Suprapubic skin (tissue), 3 donors: Measurements from ENCODE around the gene SCAMP4.

Experiments
- POLR2A ChIP-seq, 2 donors: fragments of 450-650 bp; IDR thresholded peaks; one replicate each; pipeline ENCODE4 v1.6.1; 2017; ENCODE audit warnings: antibody characterized with exemption in 2 of 2, mild to moderate bottlenecking in 2 of 2, moderate library complexity in 2 of 2
- TF ChIP-seq, protein P1 (sequence below), 2 donors: fragments of 200-600 bp in 1 of 2; fragments of 450-650 bp in 1 of 2; sonication (generic) in 1 of 2; IDR thresholded peaks; one replicate each; pipeline ENCODE4 v1.5.1; 2016 to 2019; ENCODE audit warnings: antibody characterized with exemption in 2 of 2, mild to moderate bottlenecking in 1 of 2, moderate library complexity in 1 of 2

GRCh38 chr19:1918975-1919374 lies 13.8 kb downstream of the SCAMP4 start:
- TF ChIP-seq, protein P1, sequence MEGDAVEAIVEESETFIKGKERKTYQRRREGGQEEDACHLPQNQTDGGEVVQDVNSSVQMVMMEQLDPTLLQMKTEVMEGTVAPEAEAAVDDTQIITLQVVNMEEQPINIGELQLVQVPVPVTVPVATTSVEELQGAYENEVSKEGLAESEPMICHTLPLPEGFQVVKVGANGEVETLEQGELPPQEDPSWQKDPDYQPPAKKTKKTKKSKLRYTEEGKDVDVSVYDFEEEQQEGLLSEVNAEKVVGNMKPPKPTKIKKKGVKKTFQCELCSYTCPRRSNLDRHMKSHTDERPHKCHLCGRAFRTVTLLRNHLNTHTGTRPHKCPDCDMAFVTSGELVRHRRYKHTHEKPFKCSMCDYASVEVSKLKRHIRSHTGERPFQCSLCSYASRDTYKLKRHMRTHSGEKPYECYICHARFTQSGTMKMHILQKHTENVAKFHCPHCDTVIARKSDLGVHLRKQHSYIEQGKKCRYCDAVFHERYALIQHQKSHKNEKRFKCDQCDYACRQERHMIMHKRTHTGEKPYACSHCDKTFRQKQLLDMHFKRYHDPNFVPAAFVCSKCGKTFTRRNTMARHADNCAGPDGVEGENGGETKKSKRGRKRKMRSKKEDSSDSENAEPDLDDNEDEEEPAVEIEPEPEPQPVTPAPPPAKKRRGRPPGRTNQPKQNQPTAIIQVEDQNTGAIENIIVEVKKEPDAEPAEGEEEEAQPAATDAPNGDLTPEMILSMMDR (IDR thresholded peaks at IDR 0.05): no peak
- no peak for TF ChIP-seq POLR2A (IDR thresholded peaks at IDR 0.05)
